NCI-H1105 treated with DMSO at 0.1 percent for 48 hours (cell line): ENCODE data around the gene C14orf132.

ENCODE experiments used
- DNase-seq: peaks from one replicate; lab custom pipeline; 2025; lab: John Stamatoyannopoulos, UW

The C14orf132 gene

DNA sequence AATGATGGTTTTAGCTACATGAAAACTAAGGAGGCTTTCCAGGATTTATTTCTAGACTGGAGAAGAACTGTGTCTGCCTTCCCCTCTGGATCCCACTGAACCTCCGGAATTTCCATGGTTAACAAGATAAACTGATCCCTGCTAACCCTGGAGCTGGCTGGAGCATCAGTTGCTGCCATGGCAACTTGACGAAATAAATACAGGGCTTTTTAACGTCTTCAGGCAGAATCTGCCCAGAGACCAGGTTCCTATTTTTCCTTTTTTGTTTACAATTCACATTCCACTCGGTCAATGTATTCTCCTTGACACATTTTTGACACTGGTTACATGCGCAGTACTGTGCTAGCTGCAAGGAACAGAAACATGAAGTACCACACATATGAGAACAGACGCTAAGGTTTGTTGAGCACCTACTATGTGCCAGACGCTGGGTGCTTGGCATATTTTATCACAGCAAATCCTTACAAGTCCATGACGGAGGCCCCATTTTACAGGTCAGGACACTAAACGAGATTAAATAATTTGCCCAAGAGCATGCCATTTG lies 1.7 kb downstream of the C14orf132 start:
- DNase-seq: no peak

- DNase-seq: no peak
These were observed 3.2 kb downstream of the C14orf132 start for GRCh38 chr14:96042248-96042930.

DNA sequence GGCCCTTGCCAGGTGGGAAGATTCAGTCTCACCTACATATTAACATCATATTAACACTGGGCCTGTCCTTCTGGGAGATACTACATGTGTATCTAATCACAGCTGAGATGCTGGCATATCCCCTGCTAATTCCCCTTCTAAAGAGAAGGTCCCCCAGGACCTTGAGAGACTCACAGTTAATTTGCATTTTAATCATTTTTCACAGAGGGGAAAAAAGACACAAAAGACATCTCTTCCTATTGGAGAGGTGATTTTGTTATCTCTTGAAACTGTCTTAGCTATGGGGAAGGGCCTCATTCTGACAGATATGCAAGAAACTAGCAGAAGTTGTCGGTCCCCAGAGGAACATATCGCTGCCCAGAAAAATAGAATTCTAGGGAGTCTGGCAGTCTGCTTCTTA lies 7.5 kb downstream of the C14orf132 start:
- no peak for DNase-seq

DNA sequence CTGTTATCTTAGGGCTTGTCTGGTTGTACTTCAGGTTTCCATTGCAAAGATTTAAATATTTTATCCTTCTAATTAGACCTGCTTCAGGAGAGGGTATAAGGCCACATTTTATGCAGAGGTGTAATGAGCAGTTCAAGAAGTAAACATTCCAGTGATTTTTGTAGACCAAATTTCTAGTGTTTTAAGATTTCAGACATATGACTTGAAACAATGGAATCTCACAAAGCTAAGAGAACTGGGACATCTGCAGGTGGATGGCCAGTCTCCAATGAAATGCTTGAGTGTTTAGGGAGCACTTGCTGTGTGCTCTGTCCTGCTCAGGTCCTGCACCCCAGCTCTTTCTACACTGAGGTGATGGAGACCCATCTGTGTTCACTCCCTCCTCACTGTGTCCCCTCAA lies 7.9 kb downstream of the C14orf132 start:
- DNase-seq: no peak

DNA sequence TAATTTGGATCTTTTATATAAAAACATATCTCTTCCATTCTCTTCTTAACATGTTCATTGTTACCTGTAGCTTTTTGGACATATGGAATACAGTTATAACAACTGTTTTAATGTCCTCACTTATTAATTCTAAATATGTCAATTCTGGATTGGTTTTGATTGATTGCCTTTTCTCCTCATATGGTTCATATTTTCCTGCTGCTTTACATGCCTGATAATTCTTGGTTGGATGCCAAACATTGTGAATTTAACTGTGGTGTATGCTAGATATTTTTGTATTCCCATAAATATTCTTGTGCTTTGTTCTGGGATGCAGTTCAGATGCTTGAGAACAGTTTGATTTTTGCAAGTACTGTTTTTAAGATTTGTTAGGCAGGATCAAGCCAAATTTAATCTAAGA lies 10.8 kb downstream of the C14orf132 start:
- DNase-seq: no peak

DNA sequence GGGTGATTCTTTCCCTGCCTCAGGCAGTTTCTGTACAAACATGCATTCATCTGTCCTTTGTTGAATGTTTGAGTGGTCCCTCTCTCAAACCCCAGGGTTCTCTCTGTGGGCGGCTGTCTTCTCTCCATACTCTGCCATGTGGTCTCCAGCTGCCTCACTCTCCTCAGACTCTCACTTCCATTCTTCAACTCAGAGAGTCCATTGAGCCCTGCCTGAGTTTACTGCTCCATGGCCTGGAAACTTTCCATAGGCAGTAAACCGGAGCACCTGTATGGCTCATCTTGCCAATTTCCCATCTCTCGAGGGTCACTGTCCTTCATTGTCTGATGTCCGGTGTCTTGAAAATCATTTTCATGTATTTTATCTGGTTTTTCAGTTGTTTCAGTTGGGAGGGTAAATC lies 11.3 kb downstream of the C14orf132 start:
- no peak for DNase-seq

DNA sequence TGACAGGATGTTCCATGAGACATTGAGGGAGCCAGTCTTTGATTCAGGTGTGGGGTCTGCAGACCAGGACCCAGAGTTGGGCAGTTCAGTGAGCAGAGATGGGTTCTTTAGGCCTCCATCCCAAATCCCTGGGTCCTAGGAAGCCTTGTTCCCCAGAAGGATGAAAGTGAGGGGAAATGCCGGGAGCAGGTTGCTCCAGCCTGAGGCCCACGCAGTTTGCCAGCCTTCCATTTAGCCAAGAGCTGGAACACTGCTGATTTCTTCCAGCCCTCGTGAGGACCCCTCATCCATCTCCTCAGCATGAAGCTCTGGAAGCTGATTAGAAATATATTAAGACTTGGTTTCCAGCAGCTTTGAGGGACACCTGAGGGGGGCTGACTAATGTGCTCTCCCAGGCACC lies 12.1 kb downstream of the C14orf132 start:
- DNase-seq: no peak

- no peak for DNase-seq
These were observed 12.7 kb downstream of the C14orf132 start for GRCh38 chr14:96051642-96052540.

DNA sequence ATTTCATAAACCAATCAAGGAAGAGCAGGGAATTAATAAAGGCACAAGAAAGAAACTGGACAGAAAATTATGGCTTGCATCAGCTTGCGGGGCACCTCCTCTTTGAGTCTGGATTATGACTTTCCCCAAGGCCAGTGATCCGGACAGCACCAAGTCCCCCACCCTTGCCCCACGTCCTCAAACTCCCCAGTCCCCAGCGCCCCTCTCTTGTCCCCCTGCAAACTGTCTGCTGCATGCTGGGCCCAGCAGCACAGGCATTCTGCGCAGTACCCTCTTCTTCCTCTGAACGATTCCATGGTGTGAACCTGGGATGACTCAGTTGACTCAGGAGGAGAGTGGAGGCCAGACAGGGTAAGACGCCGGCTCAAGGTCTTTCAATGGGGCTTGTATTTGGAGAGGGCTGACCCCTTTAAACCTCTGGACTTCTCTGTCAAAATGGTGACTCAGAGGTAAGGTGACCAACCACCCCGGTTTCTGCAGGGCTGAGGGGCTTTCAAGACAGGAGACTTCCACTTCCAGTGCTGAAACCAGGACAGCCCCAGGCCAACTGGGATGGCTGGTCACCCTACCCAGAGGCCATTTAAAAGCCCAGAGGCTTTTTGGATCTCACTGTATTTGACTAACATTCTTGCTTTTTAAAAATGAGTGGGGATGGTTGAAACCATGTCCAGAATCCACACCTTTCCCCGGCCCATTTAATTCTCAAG lies 13.5 kb downstream of the C14orf132 start:
- no peak for DNase-seq

- DNase-seq: no peak
These were observed 14.1 kb downstream of the C14orf132 start for GRCh38 chr14:96053248-96053599.

DNA sequence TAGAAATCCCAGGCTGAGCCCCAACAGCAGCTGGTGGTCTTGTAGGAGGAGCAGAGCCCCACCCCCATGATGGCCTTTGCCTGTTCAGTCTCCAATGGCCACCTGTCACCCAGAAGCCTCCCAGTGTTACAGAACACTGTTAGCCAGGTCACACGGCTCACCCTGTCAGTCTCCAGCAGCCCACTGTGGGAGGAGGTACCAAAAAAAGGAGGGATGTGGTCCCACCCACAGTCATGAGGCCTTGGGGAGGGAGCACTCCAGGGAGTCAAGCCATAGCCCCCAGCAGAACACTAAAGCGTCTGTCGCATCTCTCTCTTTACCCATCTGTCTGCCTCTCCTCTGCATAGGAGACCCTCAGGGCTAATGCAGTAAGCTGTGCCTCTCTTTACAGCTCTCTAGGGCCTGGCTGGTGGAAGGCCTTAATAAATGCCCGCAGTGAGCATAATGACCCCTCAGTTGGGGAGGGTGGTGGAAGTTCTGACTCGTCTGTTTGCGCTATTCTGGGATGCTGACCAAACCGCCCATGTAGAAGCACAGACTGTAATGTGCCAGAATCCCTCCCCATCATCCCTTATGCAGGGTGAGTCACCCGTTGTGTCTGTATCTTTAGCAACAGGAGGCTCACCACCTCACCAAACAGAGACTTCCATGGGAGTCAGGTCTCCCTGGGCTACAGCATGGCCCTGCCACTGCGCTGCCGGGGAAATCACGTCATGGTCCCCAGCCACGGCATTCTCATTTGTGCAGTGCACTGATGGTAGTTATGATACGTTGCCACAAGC lies 14.6 kb downstream of the C14orf132 start:
- DNase-seq: no peak

- DNase-seq: no peak
These were observed 15.5 kb downstream of the C14orf132 start for GRCh38 chr14:96054661-96055060.

- no peak for DNase-seq
These were observed 16.0 kb downstream of the C14orf132 start for GRCh38 chr14:96055065-96055752.

GRCh38 chr14:96055753-96056508 lies 16.8 kb downstream of the C14orf132 start:
- no peak for DNase-seq

DNA sequence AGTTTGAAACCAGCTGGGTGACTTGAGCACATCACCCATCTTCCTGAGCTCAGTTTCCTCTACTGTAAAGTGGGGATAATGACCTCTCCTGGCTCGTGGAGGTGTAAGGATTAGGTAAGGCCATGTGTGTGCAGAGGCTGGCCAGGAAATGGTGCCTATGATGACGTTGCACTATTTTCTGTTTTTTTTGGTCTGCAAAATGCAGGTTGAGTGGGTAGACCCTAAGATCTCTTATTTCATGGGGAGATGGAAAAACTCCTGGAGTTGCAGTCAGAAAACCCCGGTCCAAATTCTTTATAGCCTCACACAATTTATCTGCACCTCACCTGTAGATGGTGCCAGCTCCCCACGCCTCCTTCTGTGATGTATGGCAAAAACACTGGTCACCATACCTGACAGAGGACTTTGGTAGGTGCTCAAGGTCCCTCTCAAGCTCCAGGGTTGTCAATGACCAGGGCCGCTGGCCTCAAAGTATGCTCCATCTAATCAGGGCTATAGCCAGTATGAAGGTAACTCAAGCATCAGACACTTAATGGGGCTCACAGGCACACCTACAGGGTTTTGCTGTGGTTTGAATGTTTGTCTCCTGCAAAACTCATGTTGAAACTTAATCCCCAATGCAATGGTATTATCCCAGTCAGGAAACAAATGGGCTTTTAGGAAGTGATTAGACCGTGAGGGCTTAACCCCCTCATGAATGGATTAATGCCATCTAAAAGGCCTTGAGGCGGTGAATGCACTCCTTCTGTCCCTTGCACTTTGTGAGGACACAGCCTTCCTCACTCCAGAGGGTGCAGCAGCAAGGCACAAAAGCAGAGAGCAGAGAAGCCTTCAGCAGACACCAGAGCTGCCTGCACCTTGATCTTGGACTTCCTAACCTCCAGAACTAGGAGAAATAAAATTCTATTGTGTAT lies 17.6 kb downstream of the C14orf132 start:
- no peak for DNase-seq

DNA sequence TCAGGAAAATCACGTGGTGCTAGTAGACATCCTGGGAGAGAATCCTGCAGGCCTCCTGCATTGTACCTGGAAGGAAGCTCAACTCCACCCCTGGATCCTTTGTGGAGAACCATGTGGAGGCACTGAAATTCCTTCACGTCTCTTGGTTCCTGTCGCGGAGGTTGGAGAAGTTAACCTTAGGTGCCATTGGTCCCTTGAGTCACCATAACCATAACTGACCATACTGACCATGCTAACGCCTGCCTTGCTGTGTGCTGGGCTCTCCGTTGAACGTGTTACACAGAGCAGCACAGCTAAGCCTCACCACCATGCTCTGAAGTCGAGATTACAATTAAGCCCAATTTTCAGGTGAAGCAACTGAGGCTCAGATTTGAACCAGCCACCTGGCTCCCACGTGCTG lies 18.6 kb downstream of the C14orf132 start:
- no peak for DNase-seq

- no peak for DNase-seq
These were observed 19.5 kb downstream of the C14orf132 start for GRCh38 chr14:96058576-96059200.

- DNase-seq: no peak
These were observed 20.5 kb downstream of the C14orf132 start for GRCh38 chr14:96059519-96060135.
